GM12878 (cell line): ENCODE measurements around the gene SPON2. TPM values are rescaled to one million over a fixed set of nuclear protein-coding genes. Genes with fewer than 3 reads are reported as not detected.
A peak's percentile ranks its signal among the peaks of the same experiment; 100 is the strongest.

Experiments used
- ATAC-seq: fragments of 200-7000 bp; cut with Tn5 transposase; 3 replicates; pipeline ENCODE4 v1.9.1; 2020; ENCODE audit warnings: mild to moderate bottlenecking, moderate library complexity
- BruUV-seq: library from RNA; stranded (reverse); fragments of 400-500 nt; replicated peaks from 2 replicates; lab custom pipeline; 2021; lab: Mats Ljungman, UMichigan
- CTCF ChIA-PET: fragments of 300-600 bp; sonication (Branson Sonifier 250); formaldehyde crosslinking; extraction: SDS; loops from one replicate; lab custom pipeline; 2021; ENCODE audit warnings: inconsistent platforms; lab: Yijun Ruan, JAX
- POLR2A ChIA-PET: fragments of 350-600 bp; formaldehyde crosslinking; extraction: SDS; loops from one replicate; lab custom pipeline; 2021; ENCODE audit warnings: inconsistent platforms; lab: Charles Lee
- RAD21 ChIA-PET: fragments of 300-600 bp; sonication (Branson Sonifier 250); formaldehyde crosslinking; loops from one replicate; lab custom pipeline; 2023; ENCODE audit warnings: antibody characterized with exemption; ENCODE audit not compliant: unreplicated experiment; lab: Charles Lee
- SMC1A ChIA-PET: fragments of 300-600 bp; sonication (Branson Sonifier 250); formaldehyde crosslinking; loops from one replicate; lab custom pipeline; 2023; ENCODE audit not compliant: unreplicated experiment, uncharacterized antibody; lab: Charles Lee
- DNase-seq: peaks from one replicate; pipeline ENCODE4 v3.0.0-alpha.2; 2011; ENCODE audit warnings: low read depth, low spot score
- FAIRE-seq: peaks from 3 replicates; lab custom pipeline; 2011; peaks lifted over from hg19 to GRCh38; lab: Jason Lieb, UNC
- H2AFZ ChIP-seq: 2 replicates; pipeline ENCODE4 v1.6.0; 2011; ENCODE audit warnings: low read depth, low read length, control low read depth; ENCODE audit not compliant: control insufficient read depth
- H3K27ac ChIP-seq: 2 replicates; pipeline ENCODE4 v1.5.1; 2011; ENCODE audit warnings: control low read depth; ENCODE audit not compliant: control insufficient read depth, insufficient read depth
- H3K27me3 ChIP-seq, 2 experiments: replicated peaks in 1 of 2; 2 replicates each; pipeline versions ENCODE4 v1.6.0 to v1.6.1; 2011; ENCODE audit warnings: low read length in 1 of 2; ENCODE audit not compliant: control insufficient read depth in 2 of 2, insufficient read depth in 2 of 2
- H3K36me3 ChIP-seq, 2 experiments: 2 replicates each; pipeline ENCODE4 v1.5.1; 2011; ENCODE audit warnings: low read length in 1 of 2; ENCODE audit not compliant: control insufficient read depth in 2 of 2, insufficient read depth in 2 of 2
- H3K4me1 ChIP-seq: 2 replicates; pipeline ENCODE4 v1.6.1; 2011; ENCODE audit warnings: mild to moderate bottlenecking, low read length, moderate library complexity, mixed read lengths; ENCODE audit not compliant: control insufficient read depth, insufficient read depth
- H3K4me2 ChIP-seq: 2 replicates; pipeline ENCODE4 v1.6.0; 2011; ENCODE audit warnings: control low read depth; ENCODE audit not compliant: control insufficient read depth, insufficient read depth
- H3K4me3 ChIP-seq: fragments of 200-600 bp; sonication (generic); 2 replicates; pipeline ENCODE4 v1.5.1; 2016
- H3K79me2 ChIP-seq: 2 replicates; pipeline ENCODE4 v1.6.0; 2011; ENCODE audit warnings: low read length; ENCODE audit not compliant: control insufficient read depth, insufficient read depth
- H3K9ac ChIP-seq: 2 replicates; pipeline ENCODE4 v1.8.0; 2011; ENCODE audit warnings: low read length, control low read depth, mixed read lengths; ENCODE audit not compliant: control insufficient read depth, insufficient read depth
- H3K9me3 ChIP-seq: replicated peaks from 3 replicates; pipeline ENCODE4 v1.5.1; 2011; ENCODE audit warnings: mild to moderate bottlenecking, low read length; ENCODE audit not compliant: control insufficient read depth, insufficient read depth
- H4K20me1 ChIP-seq: 2 replicates; pipeline ENCODE4 v1.6.0; 2011; ENCODE audit not compliant: control insufficient read depth, insufficient read depth
- BHLHE40 ChIP-seq, 2 experiments: fragments of 450-650 bp in 1 of 2; IDR thresholded peaks; 2 replicates each; pipeline ENCODE4 v1.6.1; 2011 to 2017; ENCODE audit warnings: low read depth in 2 of 2, borderline replicate concordance in 1 of 2, improper control_type of control experiment in 1 of 2, low read length in 1 of 2, mild to moderate bottlenecking in 1 of 2
- CEBPB ChIP-seq, 2 experiments: fragments of 150-350 bp in 1 of 2; IDR thresholded peaks; 2 replicates each; pipeline ENCODE4 v1.6.1; 2012 to 2014; ENCODE audit warnings: low read depth in 2 of 2, low read length in 2 of 2, borderline replicate concordance in 1 of 2, inconsistent platforms in 1 of 2
- EGR1 ChIP-seq, 2 experiments: IDR thresholded peaks; 1 replicate in 1 of 2; 2 replicates in 1 of 2; pipeline ENCODE4 v1.6.1; 2011 to 2012; ENCODE audit warnings: low read depth in 2 of 2, low read length in 2 of 2, borderline replicate concordance in 1 of 2, mild to moderate bottlenecking in 1 of 2, moderate library complexity in 1 of 2
- ELK1 ChIP-seq: IDR thresholded peaks from 2 replicates; pipeline ENCODE4 v1.6.1; 2012; ENCODE audit warnings: low read depth, low read length, improper control_type of control experiment
- FOS ChIP-seq: IDR thresholded peaks from 3 replicates; pipeline ENCODE4 v1.6.1; 2011; ENCODE audit warnings: borderline replicate concordance; ENCODE audit not compliant: insufficient read length; ENCODE audit errors: extremely low read depth
- GATAD2B ChIP-seq: fragments of 450-650 bp; conservative IDR thresholded peaks from 2 replicates; pipeline ENCODE4 v1.6.1; 2017; ENCODE audit warnings: low read depth, mild to moderate bottlenecking, moderate library complexity
- HSF1 ChIP-seq: fragments of 150-350 bp; IDR thresholded peaks from 2 replicates; pipeline ENCODE4 v1.6.1; 2014; ENCODE audit warnings: mild to moderate bottlenecking, low read depth, low read length
- MTA2 ChIP-seq: fragments of 450-650 bp; IDR thresholded peaks from 2 replicates; pipeline ENCODE4 v1.6.1; 2016; ENCODE audit warnings: low read depth, mild to moderate bottlenecking, moderate library complexity
- MXI1 ChIP-seq: fragments of 150-350 bp; IDR thresholded peaks from 2 replicates; pipeline ENCODE4 v1.6.1; 2011; ENCODE audit warnings: low read depth, mild to moderate bottlenecking, inconsistent platforms, low read length, improper control_type of control experiment
- PBX3 ChIP-seq: IDR thresholded peaks from 2 replicates; pipeline ENCODE4 v1.6.1; 2011; ENCODE audit warnings: mild to moderate bottlenecking, low read depth, low read length, moderate library complexity; ENCODE audit not compliant: insufficient replicate concordance
- TCF12 ChIP-seq: IDR thresholded peaks from 2 replicates; pipeline ENCODE4 v1.6.1; 2011; ENCODE audit warnings: low read depth, mild to moderate bottlenecking, low read length
- TCF3 ChIP-seq: IDR thresholded peaks from 2 replicates; pipeline ENCODE4 v1.6.1; 2012; ENCODE audit warnings: low read depth, mild to moderate bottlenecking, low read length, borderline replicate concordance; ENCODE audit not compliant: insufficient read depth
- USF1 ChIP-seq: IDR thresholded peaks from 2 replicates; pipeline ENCODE4 v1.6.1; 2011; ENCODE audit warnings: borderline replicate concordance, low read depth, mild to moderate bottlenecking, moderate library complexity, mixed read lengths, low read length; ENCODE audit not compliant: insufficient read depth; ENCODE audit errors: extremely low read length
- WGBS: methylation state at CpG from one replicate; pipeline ENCODE4 v1.1.6; 2016; ENCODE audit warnings: low lambda C conversion rate; ENCODE audit not compliant: insufficient replicate concordance, insufficient coverage; ENCODE audit errors: missing lambda C conversion rate; 5-methylcytosine and 5-hydroxymethylcytosine counted together
- in situ Hi-C: fragments of 300-500 bp; cut with MboI; formaldehyde crosslinking; loops from 9 replicates; pipeline ENCODE4 v1.14.3; 2018; ENCODE audit warnings: mixed read lengths
- intact Hi-C: fragments of 100-400 bp; cut with micrococcal nuclease; formaldehyde crosslinking; loops from one replicate; pipeline ENCODE4 v1.14.2; 2022; ENCODE audit not compliant: unreplicated experiment
- polyA plus RNA-seq, 11 experiments: library from polyadenylated mRNA; depleted of rRNA in 4 of 11; unstranded in 6 of 11; stranded (reverse) in 5 of 11; fragments of >200 nt; fragmentation: Nextera tagmentation in 4 of 11; fragmentation: Illumina TruSeq in 1 of 11; extraction: Ambion mirVana in 4 of 11; extraction: Trizol in 1 of 11; gene quantifications; 1 replicate in 1 of 11; 2 replicates in 10 of 11; pipeline versions ENCODE4 v1.2.1 to v1.2.3, GENCODE V29; 2011 to 2016; ENCODE audit warnings: inconsistent platforms in 2 of 11, missing spikeins in 2 of 11, low read depth in 1 of 11
- total RNA-seq, 4 experiments: library from RNA; depleted of rRNA in 3 of 4; stranded (reverse); fragments of >200 nt in 3 of 4; fragmentation: Illumina TruSeq in 1 of 4; extraction: Trizol in 1 of 4; gene quantifications; 2 replicates each; pipeline versions ENCODE4 v1.2.1 to v1.2.3, GENCODE V29; 2013 to 2021

The SPON2 gene
- total and polyA plus RNA-seq, 10 of the 15 experiments (the other 5 are each of a cell fraction or from before 2014, with no cell fraction given), result 1.1 to 11.2 (median 7.3) TPM

GRCh38 chr4:1201851-1202525, 29.6 kb upstream of the SPON2 start (continued):
- 0 out of 2 replicates have a peak, but pooled peaks have one; percentile 14 for TF ChIP-seq MTA2
- TF ChIP-seq FOS, result no peak
- TF ChIP-seq MXI1, result peak; percentile 45; the same call in 1 of the 2 replicates
- peak; percentile 6 to 7; a peak in 1 of 4 replicates for TF ChIP-seq BHLHE40 (IDR thresholded peaks at IDR 0.05; ENCODE audit: borderline replicate concordance in 1 of 2, low read depth in 2 of 2, low read length in 1 of 2)
- peak in 1 of 2 experiments; percentile 43; a peak in 1 of 4 replicates for TF ChIP-seq CEBPB (IDR thresholded peaks at IDR 0.05; ENCODE audit: borderline replicate concordance in 1 of 2, low read depth in 2 of 2, low read length in 2 of 2)

- in situ Hi-C loops (no loop called here), intact Hi-C loops (loop anchor here (1.0 to 5.0 kb wide), 5 partner anchors 14 to 67 kb away; partner anchors contain the start of gene CTBP1)
- Histone ChIP-seq H3K9ac (peak overlapping the region; percentile 63), H4K20me1 (no peaks in the 10 kb centered on the region), H3K27me3 (no peaks in the 10 kb centered on the region), H3K27ac (peak overlapping the region; percentile 77), H3K4me3 (peak overlapping the region; percentile 75), H3K36me3 (no peaks in the 10 kb centered on the region), H3K4me1 (peaks cover 38% of the 10 kb centered on the region), H3K79me2 (peaks cover 19% of the 10 kb centered on the region), H3K4me2 (peak overlapping the region; percentile 97), H3K9me3 (peaks cover 2% of the 10 kb centered on the region; the same call in 1 of the 3 replicates), H2AFZ (peak overlapping the region; percentile 48; the same call in 1 of the 2 replicates)
- RAD21 ChIA-PET, result interaction anchor here (0.6 to 1.4 kb wide), 5 partner anchors 16 to 145 kb away, joined by 3 to 7 read pairs (median 4); no protein-coding TSS in a partner anchor
- no TSS peak for BruUV-seq
- SMC1A ChIA-PET, result interaction anchor here (0.9 to 4.9 kb wide), 4 partner anchors 16 to 68 kb away, joined by 3 to 33 read pairs (median 4); no protein-coding TSS in a partner anchor
- WGBS, result 22% methylated on average over 15 of the region's 20 CpGs
- DNase-seq, result no peak
- no peak for FAIRE-seq
- POLR2A ChIA-PET, result interaction anchor here (0.6 to 4.4 kb wide), 3 partner anchors 13 to 276 kb away, joined by 6 to 26 read pairs (median 8); no protein-coding TSS in a partner anchor
- peak; percentile 41 for ATAC-seq
- CTCF ChIA-PET, result interaction anchor here (1.6 to 1.7 kb wide), 3 partner anchors 9 to 33 kb away, joined by 4 to 7 read pairs (median 5); no protein-coding TSS in a partner anchor
- TF ChIP-seq HSF1 (peak; percentile 71; the same call in 1 of the 2 replicates), PBX3 (peak; percentile 64), GATAD2B (no peak), TCF3 (peak; percentile 76; the same call in 1 of the 2 replicates), ELK1 (no peak), TCF12 (peak; percentile 91), EGR1 (IDR thresholded peaks at IDR 0.05; ENCODE audit: borderline replicate concordance in 1 of 2, low read depth in 2 of 2, low read length in 2 of 2) (peak in 1 of 2 experiments; percentile 23; a peak in 1 of 3 replicates), USF1 (peak; percentile 61)
Measured at GRCh38 chr4:1200425-1201035, 28.1 kb upstream of the SPON2 start.
